Ammon's horn (tissue), 1 donor: ENCODE data around the gene CMIP.

Experiments used
- DNase-seq: peaks from one replicate; pipeline ENCODE4 v3.0.0-alpha.2; 2016; ENCODE audit warnings: low spot score

CMIP gene

DNA sequence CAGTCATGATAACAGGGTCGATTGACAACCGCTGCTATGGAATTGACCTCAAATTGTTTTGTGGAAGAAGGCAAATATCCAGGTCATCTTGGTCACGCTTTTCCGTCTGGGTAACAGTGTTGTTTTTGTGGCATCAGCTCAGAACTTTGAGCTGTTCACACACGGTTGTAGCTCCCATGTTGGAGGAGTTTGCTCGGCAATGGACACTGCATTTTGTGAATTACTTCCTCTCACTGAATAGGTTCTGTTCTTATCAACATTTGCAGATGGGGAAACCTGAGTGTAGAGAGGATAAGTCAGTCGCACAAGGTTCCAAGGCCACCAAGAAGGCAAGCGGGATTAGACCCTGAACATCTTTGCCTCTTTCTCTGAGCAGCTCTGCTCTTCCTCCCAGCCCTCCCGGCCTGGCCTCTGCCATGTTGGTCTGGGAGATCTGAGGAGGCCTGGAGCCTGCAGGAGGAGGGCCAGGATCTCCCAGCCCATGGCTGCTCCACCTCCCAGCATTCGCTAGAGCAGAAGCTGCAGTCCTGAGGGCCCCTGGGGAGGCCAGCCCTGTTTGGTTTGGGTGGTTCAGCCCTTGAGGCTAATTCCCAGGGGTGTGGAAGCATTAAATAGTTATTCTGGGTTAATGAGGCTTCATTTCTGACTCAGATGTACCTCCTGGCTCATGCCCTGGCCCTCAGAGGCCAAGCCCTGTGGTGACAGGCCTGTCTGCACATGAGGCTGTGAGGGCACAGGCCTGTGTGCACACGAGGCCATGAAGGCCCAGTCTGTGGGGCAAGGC, 180.3 kb downstream of the CMIP start:
- DNase-seq = no peak

DNA sequence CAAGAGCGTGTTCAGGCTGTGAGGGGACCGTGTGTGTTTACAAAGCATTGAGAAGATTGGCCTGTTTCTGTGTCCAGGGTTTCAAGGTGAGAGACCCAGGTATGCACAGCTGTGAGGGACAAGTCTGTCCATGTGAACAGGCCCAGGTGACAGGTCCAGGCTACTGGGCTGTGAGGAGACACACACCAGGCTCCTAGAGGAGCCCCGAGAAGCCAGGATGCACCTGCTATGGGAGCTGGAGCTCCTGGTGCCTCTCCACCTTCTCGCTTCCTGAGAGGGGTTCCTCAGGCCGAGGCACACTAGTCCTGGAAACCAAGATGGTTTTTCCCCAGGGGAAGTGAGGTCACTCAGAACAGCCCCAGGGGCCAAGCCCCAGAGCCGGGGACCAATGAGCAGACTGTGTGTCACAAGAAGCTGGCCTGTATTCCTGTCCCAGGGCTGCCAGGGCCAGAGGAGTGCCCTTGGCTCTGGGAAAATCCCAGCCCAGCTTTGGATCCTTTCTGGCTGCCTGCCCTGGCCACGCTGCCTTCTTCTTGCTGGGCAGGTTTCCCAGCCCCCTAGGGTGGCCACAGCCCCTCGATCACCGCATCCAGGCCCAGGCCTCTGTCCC, 181.0 kb downstream of the CMIP start:
- DNase-seq = peak; percentile 58

DNA sequence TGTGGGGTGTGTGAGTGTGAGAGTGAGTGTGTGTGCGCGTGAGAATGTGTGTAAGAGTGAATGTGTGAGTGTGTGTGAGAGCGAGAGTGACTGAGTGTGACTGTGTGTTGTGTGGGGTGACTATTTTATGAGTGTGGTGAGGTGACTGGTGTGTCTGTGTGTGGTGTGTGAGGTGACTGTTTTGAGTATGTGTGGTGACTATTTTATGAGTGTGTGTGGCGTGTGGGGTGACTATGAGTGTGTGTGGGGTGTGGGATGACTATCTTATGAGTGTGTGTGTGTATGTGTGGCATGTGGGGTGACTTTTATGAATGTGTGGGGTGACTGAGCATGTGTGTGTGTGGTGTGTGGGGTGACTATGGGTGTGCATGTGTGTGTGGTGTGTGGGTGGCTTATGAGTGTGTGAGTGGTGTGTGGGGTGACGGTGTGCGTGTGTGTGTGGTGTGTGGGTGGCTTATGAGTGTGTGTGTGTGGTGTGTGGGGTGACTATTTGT, 181.6 kb downstream of the CMIP start:
- DNase-seq = no peak

DNA sequence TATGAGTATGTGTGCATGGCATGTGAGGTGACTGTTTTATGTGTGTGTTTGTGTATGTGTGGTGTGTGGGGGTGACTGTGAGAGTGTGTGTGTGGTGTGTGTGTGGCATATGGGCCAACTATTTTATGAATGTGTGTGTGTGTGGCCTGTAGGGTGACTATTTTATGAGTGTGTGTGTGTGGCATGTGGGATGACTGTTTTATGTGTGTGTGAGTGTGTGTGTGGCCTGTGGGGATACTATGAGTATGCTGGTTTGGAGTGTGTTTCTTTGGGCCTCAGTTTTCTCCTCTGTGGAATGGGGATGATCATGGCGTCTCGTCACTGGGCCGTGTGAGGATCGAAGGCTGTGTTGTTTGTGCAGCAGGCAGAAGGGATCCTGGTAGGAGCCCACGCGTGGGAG, 182.4 kb downstream of the CMIP start:
- no peak for DNase-seq

DNA sequence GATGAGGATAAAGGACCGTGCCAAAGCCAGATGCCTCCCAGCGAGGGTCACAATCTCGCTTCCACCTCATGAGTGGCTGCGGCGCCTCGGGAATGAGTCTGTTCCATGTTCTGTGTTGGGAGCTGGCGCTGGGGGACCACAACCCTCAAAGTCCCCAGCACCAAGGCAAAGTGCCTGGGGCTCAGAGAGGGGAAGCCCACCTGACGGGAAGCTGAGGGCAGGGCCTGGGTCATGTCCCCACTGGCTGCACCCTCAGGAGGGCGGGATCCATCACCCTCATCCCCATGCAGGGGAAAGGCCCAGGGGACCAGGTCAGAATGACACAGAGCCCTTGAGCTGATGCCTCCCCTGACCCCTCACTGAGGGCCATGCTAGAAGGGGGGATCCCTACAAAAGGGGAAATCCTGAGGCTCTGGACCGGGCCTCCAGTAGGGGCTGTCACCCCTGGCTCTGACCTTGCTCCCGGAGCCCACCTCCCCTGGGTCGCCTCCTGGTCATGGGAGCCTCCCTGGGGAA, 183.2 kb downstream of the CMIP start:
- no peak for DNase-seq

DNA sequence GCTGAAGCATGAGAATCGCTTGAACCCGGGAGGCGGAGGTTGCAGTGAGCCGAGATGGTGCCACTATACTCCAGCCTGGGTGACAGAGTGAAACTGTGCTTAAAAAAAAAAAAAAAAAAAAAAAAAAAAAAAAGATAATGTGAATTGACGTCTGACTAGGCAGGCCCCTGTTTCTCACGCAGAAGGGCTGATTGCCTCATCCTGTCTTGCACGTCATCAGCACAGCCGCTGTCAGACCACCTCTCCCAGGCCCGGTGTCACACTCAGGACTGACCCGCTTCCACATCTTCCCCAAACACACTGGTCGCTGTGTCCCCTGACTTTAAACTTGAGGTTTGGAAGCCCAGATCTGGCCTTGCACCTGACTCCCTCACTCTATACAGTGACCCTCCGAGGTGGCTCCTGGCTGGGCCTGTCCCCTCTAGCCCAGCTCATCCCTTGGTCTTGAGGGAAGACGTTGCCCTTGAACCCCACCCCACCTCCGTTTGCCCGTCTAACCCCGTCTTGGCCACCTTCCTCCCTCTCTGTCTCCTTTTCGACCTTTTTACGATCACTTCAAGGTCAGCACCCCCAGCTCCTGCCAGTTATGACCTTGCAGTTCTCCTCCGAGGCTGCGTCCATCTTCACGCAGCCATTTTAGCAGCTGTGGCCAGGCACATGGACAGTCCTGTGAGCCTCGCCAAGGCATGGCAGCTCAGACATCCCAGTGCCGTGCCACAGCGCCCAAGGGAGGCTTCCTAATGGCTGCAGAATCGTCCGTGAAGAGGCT, 184.6 kb downstream of the CMIP start:
- DNase-seq = no peak

DNA sequence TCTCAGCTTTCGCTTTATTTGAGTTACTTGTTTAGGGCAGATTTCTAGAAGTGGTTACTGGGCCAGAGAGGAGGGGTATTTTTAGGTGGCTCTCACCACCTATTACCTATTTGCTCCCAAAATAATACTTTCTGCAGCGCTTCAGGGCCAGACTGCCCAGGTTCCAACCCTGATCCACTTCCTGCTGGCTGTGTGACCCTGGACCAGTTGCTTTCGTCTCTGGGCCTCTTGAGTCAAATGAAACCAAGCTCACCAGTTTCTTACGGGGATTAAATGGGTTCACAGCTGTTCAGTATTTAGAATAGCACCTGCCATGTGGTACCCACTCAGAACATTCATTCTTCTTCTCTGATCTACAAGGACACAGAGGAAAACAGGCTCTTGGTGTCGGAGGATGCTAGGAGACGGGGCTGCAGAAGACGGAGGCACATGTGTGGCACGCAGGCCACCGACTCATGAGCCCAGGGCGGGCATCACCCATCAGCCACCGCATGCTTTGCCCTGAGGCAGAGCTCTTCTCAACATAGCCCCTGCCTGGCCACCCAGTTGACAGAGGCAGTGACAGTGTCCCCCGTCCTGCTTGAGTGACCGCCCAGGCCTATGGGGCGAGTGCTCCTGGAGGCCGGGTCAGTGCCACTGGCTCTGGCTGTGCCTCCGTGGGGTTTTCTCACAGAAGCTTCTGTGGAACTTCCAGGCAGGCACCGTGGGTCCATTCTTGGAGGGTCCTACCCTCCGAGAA, 185.5 kb downstream of the CMIP start:
- no peak for DNase-seq

DNA sequence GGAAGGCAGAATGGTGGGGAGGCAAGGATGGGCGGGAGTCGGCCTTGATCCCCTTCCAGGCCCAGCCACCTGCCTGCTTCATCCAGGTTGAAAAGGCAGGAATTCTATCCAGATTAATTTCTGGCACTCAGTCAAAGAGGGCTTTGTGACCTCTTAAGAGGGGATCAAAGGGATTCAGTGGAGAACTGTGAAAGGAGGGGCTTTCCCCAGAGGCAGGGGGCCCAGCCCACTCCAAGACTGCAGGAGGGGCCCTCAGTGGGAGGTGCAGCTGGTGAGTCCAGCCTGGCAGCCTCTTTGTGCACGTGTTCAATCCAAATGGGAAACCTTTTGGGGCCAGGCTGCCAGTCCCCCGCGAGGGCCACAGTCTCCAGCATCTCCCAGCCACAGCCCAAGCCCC, 186.0 kb downstream of the CMIP start:
- DNase-seq = no peak

DNA sequence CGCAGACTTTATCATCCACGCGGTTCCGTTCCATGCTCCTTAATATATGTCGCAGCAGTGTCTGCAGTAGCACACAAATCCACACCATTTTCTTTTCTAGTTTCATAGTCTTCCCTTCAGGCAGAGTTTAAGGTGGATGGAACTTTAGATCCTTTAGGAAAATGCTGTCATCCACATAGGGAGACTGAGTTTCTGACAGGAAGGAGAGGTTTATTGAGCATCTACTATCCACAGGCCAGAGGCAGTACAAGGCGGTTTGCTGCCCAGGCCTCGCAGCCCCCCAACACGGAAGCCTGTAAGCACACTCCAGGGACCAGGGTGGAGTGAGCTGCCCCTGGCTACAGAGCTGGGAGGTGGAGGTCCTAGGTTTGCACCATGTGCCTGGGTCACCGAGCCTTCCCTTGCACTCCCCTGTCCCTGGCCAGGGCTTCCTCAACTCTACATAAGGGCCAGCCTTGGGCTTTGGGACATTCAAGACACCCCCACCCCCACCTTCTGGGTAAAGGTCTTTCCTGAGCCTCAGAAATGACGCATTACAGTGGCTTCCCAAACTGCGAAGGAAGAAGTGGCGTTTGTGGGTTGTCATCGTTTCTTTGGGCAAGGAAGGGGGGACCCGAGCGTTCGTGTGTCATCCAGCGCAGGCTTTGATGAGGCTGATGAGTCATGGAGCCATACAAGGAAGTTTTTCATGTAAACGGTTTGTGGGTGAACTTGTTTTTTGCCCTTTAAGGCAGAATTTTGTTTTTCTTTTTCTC, 188.0 kb downstream of the CMIP start:
- DNase-seq = no peak

DNA sequence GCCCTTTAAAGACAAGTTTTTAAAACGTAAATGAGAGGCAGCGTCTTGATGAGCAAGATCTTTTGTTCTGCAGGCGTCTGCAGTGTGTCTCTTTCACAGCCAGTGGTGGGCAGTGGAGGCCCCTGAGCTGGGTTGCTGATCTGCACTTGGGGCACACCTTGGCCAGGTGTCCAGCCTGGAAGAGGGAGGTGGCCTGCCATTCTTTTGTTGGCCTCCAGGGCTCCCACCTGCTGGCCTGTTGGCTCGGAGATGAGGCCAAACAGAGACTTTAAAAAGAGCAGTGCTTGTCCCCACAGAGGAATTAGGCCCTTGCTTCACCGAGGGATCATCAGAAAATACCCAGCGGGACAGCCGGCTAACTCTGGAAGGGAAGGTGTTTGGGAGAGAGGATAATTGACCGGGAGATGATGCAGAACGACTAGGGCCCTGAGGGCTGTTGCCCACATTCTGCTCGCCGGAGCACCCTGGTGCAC, 188.6 kb downstream of the CMIP start:
- no peak for DNase-seq

DNA sequence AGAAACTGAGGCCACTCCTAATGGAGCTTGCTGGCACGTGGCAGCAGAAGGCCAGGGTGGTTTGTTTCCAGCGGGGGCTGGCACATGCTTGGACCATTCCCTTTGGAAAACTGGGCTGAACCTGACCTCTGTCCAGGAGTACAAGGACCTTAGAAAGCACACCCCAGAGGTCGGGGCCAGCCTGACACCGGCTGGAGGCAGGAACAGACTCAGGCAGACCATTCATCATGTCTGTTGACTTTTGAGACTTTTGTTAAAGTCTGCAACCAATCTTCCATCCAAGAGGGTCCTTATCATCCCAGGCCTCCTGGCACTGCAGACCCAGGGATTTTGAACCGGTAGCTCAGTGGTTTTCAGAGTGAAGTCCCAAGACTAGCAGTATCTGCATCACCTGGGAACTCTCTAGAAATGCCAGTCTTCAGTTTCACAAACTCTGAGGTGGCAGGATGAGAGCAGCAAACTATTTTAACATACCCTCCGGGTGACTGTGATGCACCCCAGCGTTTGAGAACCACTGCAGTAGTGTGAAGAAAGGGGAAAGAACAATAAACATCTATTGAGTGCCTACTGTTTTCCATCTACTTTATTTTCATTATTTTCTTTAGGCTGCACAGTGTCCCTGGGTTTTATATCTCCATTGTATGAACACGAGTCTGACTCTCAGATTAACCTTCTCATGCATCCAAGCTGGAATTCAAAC, 189.2 kb downstream of the CMIP start:
- DNase-seq = no peak

DNA sequence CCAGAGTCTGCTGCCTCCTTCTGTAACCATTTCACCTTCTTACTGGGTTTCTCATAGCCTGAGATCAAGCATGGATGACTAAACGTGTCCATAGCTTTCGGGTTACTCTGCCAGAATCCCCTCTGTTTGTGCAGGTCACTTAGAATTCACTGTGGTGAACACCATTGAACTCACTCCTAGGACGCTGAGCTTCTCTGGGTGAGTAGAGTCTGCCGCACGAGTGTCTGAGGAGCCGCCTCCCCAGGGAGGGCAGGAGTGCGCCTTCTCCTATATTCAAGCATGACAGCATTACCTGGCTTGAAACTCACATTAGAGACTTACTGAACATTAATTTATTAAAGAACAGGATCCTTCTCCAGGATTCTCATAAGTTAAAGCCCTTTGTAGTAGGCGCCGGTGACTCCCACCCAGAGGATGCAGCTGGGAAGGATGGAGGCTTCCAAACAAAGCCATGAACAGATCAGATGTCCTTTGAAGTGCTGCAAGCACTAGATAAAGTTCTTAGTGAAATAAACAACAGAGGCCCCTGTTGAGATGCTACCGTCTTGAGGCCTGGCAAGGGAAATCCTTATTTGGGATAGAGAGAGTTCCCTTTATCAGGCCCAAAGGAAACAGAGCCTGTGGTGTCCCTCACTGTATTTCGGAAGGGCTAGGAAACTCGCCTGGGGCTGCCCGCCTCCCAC, 189.9 kb downstream of the CMIP start:
- no peak for DNase-seq

DNA sequence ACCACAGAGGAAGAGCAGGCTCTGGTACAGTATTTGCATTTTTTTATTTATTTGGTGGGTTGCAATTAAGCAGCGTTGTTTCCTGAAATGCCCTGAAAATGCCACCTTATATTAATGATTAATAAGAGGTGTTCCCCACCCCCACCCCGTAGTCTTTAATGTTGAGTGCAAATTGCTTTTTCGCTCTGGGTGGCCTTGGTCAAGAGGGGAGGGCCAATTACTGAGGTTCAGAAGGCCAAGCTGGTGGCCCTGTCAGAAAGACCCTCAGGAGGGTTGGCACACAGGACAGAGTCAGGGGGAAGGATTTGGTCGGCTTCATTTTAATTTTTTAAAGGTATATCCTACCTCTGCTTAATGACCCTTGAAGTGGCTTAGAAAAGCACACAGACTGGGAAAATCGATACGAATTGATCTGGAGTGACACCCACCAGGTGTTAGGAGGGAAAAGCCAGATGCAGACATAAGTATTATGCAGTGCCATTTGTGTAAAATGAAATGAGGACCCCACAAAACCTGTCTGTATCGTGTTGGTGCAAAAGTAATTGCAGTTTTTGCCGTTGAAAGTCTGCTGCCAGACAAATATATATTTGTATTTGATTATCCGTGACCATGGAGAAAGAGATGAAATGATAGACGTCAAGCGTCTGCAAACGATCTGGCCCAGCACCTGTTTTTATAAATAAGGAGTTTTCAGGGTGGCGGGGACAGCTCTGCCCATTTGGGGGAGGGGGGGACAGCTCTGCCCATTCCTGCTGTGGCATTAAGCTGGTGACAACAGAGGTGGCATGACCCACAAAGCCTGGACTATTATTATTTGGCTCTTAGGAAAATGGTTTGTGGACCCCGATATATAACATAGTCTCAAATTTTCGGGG, 190.7 kb downstream of the CMIP start:
- no peak for DNase-seq

DNA sequence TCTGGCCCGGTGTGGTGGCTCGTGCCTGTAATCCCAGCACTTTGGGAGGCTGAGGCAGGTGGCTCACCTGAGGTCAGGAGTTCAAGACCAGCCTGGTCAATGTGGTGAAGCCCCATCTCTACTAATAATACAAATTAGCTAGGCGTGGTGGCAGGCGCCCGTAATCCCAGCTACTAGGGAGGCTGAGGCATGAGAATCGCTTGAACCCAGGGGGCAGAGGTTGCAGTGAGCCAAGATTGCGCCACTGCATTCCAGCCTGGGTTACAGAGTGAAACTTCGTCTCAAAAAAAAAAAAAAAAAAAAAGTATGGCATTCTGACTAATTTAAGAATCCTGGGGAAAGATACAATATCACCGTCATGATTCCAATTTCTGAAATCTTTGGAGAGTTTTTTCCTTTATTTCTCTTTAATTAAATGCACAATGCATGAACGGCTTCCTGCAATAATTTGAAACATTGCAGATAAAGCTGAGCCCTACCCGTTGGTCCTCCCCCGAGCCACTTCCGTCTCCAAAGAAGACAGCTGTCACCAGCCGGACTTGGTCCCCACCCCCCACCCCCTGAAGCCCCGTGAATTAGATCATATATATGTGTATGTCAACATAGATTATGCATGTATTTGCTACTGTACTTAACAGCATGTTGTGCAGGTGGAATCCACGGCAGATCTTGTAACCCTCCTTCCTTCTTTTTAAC, 191.8 kb downstream of the CMIP start:
- DNase-seq = no peak

DNA sequence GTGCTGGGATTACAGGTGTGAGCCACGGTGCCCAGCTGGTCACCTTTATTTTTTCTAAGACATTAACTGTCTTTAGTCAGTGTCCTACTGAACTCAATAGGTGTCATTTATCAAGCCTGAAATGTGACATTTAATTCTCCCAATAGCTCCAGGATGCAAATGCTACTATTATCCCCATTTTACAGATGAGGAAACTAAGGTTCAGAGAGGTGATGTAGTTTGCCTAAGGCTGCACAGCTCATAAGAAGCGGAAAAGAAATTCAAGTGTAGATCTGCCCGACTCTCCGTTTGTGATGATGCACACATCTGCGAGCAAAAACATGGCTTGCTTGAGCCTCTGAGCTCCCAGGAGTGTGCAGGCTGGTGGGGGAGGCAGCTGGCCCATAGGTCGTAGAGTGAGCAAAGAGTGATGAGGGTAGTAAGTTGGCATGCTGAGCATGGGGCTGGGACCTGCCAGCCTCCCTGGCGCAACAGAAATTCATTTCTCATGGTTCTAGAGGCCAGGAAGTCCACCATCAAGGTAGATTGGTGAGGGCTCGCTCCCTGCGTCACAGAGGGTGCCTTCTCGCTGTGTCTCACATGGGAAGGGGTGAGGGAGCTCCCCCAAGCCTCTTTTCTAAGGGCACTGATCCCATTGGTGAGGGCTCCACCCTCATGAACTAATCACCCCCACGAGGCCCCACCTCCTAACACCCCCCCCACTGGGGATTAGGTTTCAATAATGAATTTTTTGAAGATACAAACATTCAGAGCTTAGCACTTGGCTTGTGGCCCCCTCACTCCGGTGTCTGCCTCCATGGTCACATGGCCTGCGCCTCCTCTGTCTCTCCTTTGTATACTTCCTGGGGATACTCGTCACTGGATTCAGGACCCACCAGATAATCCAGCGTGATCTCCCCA, 193.0 kb downstream of the CMIP start:
- no peak for DNase-seq

DNA sequence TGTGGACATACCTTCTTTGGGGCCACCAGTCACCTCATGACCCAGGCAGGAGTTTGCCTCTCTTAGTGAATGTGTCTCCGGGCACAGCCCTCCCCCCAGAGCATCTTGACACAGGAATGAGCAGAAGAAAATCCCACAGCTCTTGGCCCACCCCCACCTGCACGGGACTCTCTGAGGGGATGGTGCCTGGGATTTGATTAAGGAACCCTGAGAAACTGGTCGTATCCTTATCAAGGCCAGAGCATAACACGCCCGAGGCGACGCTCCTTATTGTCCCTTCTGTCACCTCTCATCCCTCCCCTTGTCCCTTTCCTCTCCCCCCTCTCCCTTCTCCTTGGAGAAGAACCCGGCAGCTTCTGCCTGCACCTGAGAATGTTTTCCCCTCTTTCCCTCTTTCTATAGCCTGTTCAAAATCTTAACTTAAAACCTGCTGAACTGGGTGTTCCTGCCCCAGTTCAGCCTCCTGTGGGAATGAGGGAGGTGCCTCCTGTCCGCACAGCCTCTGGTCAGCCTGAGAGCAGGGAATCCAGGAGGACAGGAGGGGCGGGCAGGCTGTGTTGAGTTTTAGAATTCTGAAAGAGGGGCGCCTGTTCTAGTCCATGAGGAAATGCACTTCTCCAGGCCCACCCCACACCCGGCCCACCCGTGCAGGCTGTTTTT, 193.8 kb downstream of the CMIP start:
- no peak for DNase-seq

DNA sequence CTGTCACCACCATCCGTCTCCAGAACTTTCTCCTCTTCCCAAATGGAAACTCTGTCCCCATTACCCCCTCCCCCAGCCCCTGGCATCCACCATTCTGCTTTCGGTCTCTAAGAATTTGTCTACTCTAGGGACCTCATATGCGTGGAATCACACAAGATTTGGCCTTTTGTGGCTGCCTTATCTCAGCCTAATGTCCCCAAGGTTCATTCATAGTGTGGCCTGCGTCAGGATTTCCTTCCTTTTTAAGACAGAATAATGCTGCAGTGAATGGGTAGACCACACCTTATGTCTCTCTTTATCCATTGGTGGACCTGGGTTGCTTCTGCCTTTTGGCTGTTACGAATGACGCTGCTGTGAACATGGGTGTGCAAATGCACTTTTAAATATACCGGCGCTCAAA, 194.7 kb downstream of the CMIP start:
- no peak for DNase-seq
